MCF 10A (cell line): ENCODE results near the gene DIO3. TPM values are rescaled to one million over a fixed set of nuclear protein-coding genes. Genes with fewer than 3 reads are reported as not detected.

Source experiments
- BruUV-seq: library from RNA; stranded (reverse); fragments of 400-500 nt; replicated peaks from 2 replicates; lab custom pipeline; 2021; lab: Mats Ljungman, UMichigan
- CTCF ChIA-PET: fragments of 300-600 bp; sonication (Branson Sonifier 250); formaldehyde crosslinking; extraction: SDS; loops from one replicate; lab custom pipeline; 2021; ENCODE audit warnings: antibody characterized with exemption, inconsistent platforms; lab: Yijun Ruan, JAX
- POLR2A ChIA-PET: fragments of 300-600, 350-650 bp; sonication (Branson Sonifier 250); formaldehyde crosslinking; extraction: SDS; loops from one replicate; lab custom pipeline; 2020; ENCODE audit warnings: antibody characterized with exemption, inconsistent platforms; lab: Yijun Ruan, JAX
- DNase-seq: peaks from one replicate; pipeline ENCODE4 v3.0.0-alpha.2; 2018; ENCODE audit not compliant: unreplicated experiment
- H3K27ac Mint-ChIP-seq: one replicate; pipeline ENCODE4 v1.8.0; 2022; ENCODE audit warnings: mild to moderate bottlenecking, low read depth, mixed read lengths; ENCODE audit not compliant: unreplicated experiment
- H3K27me3 Mint-ChIP-seq: one replicate; pipeline ENCODE4 v1.8.0; 2022; ENCODE audit warnings: mixed read lengths; ENCODE audit not compliant: insufficient read depth, unreplicated experiment
- H3K36me3 Mint-ChIP-seq: one replicate; pipeline ENCODE4 v1.8.0; 2022; ENCODE audit warnings: mild to moderate bottlenecking, moderate library complexity, mixed read lengths; ENCODE audit not compliant: insufficient read depth, unreplicated experiment
- H3K4me1 Mint-ChIP-seq: one replicate; pipeline ENCODE4 v1.8.0; 2022; ENCODE audit warnings: mixed read lengths; ENCODE audit not compliant: insufficient read depth, unreplicated experiment
- H3K4me3 Mint-ChIP-seq: one replicate; pipeline ENCODE4 v1.8.0; 2022; ENCODE audit warnings: mild to moderate bottlenecking, moderate library complexity, mixed read lengths; ENCODE audit not compliant: unreplicated experiment
- H3K9me3 Mint-ChIP-seq: one replicate; pipeline ENCODE4 v1.8.0; 2022; ENCODE audit warnings: mixed read lengths; ENCODE audit not compliant: unreplicated experiment
- intact Hi-C: fragments of 100-400 bp; cut with micrococcal nuclease; formaldehyde crosslinking; loops from 2 replicates; pipeline ENCODE4 v1.14.1; 2022
- total RNA-seq: library from RNA; stranded (reverse); gene quantifications from 2 replicates; pipeline ENCODE4 v1.2.3, GENCODE V29; 2022
- TF ChIP-seq, protein P1 (sequence below): fragments of 200-600 bp; IDR thresholded peaks from one replicate; pipeline ENCODE4 v1.8.0; 2022; ENCODE audit warnings: antibody characterized with exemption, mild to moderate bottlenecking; ENCODE audit not compliant: unreplicated experiment

The DIO3 gene
- total RNA-seq, 1 experiment from 2014 or later: not detected

- Mint-ChIP-seq H3K9me3 (no peaks in the 10 kb centered on the region), H3K4me1 (no peaks in the 10 kb centered on the region), H3K4me3 (no peak overlapping the region), H3K36me3 (no peaks in the 10 kb centered on the region), H3K27ac (no peak overlapping the region), H3K27me3 (peaks cover 10% of the 10 kb centered on the region)
- POLR2A ChIA-PET: no interaction called here
- TF ChIP-seq, protein P1, sequence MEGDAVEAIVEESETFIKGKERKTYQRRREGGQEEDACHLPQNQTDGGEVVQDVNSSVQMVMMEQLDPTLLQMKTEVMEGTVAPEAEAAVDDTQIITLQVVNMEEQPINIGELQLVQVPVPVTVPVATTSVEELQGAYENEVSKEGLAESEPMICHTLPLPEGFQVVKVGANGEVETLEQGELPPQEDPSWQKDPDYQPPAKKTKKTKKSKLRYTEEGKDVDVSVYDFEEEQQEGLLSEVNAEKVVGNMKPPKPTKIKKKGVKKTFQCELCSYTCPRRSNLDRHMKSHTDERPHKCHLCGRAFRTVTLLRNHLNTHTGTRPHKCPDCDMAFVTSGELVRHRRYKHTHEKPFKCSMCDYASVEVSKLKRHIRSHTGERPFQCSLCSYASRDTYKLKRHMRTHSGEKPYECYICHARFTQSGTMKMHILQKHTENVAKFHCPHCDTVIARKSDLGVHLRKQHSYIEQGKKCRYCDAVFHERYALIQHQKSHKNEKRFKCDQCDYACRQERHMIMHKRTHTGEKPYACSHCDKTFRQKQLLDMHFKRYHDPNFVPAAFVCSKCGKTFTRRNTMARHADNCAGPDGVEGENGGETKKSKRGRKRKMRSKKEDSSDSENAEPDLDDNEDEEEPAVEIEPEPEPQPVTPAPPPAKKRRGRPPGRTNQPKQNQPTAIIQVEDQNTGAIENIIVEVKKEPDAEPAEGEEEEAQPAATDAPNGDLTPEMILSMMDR: no peak
- no TSS peak for BruUV-seq
- intact Hi-C loops: no loop called here
- DNase-seq: no peak
- CTCF ChIA-PET: interaction anchor here (1.1 kb wide), 1 partner anchor 11 kb away, joined by 3 read pairs; no protein-coding TSS in a partner anchor
Observed at GRCh38 chr14:101590062-101590461, 28.8 kb downstream of the DIO3 start.

- DNase-seq: no peak
- ChIA-PET CTCF (no interaction called here), POLR2A (no interaction called here)
- TF ChIP-seq, protein P1: no peak
- H3K36me3 Mint-ChIP-seq: no peaks in the 10 kb centered on the region
- no peak overlapping the region for H3K4me3 Mint-ChIP-seq
- no peak overlapping the region for H3K27ac Mint-ChIP-seq
- intact Hi-C loops: no loop called here
- no TSS peak for BruUV-seq
- H3K4me1 Mint-ChIP-seq: no peaks in the 10 kb centered on the region
- H3K27me3 Mint-ChIP-seq: peaks cover 10% of the 10 kb centered on the region
- no peaks in the 10 kb centered on the region for H3K9me3 Mint-ChIP-seq
Observed at GRCh38 chr14:101590616-101591015, 29.3 kb downstream of the DIO3 start.

GRCh38 chr14:101591121-101591520 lies 29.8 kb downstream of the DIO3 start:
- Mint-ChIP-seq H3K4me3 (no peak overlapping the region), H3K27me3 (peaks cover 10% of the 10 kb centered on the region), H3K27ac (no peak overlapping the region), H3K36me3 (no peaks in the 10 kb centered on the region), H3K4me1 (no peaks in the 10 kb centered on the region), H3K9me3 (no peaks in the 10 kb centered on the region)
- ChIA-PET POLR2A (no interaction called here), CTCF (no interaction called here)
- BruUV-seq: no TSS peak
- no peak for DNase-seq
- intact Hi-C loops: no loop called here
- TF ChIP-seq, protein P1: no peak

DNA sequence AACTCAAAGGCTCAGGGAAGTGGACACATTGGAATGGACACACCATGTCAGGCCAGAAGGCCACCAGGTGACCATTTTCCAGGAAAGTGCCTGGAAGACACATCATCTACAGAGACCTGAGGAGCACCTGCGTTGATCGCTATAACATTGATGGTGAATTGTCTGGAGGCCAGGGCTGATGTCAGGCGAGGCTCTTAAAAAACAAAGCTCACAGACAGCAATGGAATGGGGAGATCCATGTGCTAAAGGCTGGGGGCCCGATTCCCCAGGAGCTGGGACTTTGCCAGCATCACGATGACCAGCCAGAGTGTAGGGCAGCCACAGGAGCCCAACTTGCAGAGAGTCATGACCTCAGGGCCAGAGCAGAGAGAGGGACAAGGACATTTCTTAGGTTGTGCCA lies 30.3 kb downstream of the DIO3 start:
- intact Hi-C loops: no loop called here
- Mint-ChIP-seq H3K4me1 (no peaks in the 10 kb centered on the region), H3K27ac (no peak overlapping the region), H3K27me3 (peaks cover 10% of the 10 kb centered on the region), H3K36me3 (no peaks in the 10 kb centered on the region), H3K4me3 (no peak overlapping the region), H3K9me3 (no peaks in the 10 kb centered on the region)
- CTCF ChIA-PET: no interaction called here
- TF ChIP-seq, protein P1: no peak
- BruUV-seq: no TSS peak
- no peak for DNase-seq
- POLR2A ChIA-PET: no interaction called here
